Activated T-cell treated with anti-CD3 and anti-CD28 coated beads for 1 hour (primary cell): ENCODE measurements around the gene PGR.

Experiments used
- DNase-seq: peaks from one replicate; pipeline ENCODE4 v3.0.0-alpha.2; 2020; ENCODE audit warnings: low read depth

Gene PGR

DNA sequence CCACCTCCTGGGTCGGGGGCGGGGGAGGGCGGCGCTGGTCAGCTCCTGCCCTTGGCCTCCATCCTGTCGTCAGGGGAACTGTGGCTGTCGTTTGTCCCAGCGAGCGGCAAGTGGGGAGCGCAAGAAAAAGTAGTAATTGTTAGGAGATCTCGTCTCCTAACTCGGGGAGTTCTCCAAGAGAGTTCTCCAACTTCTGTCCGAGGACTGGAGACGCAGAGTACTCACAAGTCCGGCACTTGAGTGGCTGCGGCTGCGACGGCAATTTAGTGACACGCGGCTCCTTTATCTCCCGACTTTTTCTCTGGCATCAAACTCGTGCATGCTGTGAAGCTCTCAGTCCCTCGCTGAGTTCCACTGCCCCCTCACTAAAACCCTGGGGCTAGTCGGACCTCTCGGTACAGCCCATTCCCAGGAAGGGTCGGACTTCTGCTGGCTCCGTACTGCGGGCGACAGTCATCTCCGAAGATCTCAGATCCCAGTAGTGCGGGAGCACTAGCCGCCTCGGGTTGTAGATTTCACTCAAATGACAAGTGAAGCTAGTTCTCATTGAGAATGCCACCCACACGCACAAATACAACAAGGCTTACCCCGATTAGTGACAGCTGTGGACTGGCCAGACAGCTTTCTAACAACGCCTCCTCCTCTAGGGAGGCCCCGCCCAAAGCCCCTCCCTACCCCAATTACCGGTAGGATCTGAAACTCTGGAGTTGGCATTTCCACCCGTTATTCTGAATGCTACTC lies at the start of gene PGR:
Gene PGR, minus strand, starts transcription at position 611 of the 741 bp plus-strand sequence. CDS start 743 bp downstream, outside the sequence.
- DNase-seq: no peak

DNA sequence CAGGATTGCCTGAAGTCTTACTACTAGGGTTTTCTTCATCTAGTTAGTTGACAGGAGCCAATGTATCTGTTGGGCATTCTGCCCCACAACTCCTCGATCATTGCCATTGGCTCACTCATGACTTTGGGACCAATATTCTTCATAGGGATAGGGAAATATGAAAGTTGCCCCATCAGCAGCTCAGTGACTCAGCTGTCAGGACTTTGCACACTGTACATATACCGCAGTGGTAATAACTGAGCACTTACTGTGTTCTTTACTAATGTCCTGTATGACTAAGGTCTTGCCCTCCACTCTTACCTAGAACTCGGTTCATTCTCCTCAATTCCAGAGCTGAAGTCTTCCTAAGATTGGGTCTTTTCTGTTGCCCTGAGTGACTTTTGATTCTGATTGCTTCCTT lies 46.8 kb upstream of the PGR start:
- no peak for DNase-seq

DNA sequence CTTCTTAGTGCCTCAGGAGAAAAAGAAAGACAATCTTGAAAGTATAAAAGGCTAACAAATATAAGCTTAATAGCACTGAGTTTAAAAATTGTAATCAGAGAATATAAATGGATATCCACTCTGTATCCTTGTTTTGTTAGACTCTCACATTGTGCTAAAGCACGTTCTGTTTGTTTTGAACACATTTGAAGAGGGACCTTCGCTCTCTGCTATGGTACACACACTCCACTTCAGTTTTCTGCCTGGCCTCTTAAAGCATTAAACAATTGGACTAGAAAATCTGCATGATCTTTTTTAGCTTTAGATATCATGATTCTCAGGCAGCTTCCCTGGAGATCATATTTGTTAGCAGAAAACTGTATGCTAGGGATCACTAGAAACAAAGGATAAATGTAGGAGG lies 40.3 kb upstream of the PGR start:
- no peak for DNase-seq

DNA sequence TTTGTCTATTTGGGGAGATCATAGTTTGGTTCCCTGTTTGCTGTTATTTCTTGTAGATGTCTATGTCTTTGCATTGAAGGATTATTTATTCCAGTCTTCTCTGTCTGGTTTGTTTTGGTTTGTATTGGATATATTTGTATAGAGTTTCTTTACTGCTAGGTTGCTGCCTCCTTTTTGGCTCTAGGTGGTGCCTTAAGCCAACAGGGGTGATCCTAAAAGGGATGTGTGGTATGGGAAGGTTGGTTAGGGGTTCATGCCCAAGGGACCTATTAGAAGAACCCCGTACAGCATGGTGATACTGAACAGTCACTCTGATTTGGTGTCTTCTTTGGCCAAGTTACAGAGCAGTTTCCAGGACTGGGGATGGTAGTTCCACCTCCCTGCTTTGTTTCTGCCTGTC lies 36.4 kb upstream of the PGR start:
- DNase-seq: no peak

DNA sequence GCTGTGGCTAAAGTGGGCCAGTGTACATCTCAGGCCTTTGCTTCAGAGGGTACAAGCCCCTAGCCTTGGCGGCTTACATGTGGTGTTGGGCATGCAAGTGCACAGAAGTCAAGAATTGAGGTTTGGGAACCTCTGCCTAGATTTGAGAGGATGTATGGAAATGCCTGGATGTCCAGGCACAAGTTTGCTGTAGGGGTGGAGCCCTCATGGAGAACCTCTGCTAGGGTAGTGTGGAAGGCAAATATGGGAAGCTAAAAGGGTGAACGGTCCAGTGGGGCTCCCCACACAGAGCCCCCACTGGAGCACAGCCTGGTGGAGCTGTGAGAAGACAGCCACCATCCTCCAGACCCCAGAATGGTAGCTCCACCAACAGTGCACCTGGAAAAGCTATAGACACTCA lies 28.5 kb upstream of the PGR start:
- DNase-seq: no peak

DNA sequence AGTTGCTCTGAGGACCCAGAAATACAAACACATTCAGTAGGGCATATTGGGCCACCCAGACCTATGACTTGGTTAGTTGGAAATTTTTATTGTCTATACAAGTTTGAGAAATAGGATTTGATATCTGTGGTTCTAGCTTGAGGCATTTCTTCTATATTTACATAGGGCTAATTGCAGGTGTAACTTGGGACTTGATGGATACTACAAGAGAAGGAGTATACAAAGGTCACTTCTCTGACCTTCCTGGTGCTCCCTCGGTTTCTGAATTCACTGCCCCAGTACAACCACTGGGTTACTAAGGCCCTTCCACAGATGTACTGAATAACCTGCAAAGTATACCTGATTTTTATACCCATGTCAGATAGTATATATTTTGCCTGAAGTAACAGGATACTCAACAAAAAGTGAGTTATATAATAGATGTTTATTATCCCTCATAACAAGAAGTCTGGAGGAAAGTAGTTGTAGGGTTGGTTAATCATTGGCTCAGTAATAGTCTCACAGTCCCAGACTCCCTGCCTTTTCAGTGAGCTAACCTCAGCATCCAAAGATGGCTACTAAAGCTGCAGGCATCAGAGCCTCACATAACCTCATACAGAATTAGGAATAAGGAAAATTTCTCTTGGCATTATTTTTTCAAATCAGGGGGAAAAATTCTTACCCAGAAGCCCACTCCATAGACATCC lies 8.8 kb upstream of the PGR start:
- no peak for DNase-seq

DNA sequence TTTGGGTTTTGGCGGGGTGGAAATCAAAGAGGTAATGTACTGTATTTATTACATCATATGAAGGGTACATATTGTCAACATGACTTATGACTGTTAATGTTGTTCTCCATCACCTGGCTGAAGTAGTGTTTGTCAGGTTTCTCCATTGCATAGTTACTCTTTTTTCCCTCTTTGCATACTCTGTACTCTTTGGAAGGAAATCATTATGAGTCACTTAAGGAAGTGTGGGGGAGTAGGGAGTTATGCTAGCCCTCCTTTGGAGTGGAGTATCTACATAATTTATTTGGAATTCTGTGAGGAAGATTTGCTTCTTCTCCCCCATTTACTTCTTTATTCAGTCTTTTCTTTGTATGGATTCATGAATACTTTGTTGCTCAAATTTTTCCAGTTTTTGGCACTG lies 3.6 kb upstream of the PGR start:
- DNase-seq: no peak

DNA sequence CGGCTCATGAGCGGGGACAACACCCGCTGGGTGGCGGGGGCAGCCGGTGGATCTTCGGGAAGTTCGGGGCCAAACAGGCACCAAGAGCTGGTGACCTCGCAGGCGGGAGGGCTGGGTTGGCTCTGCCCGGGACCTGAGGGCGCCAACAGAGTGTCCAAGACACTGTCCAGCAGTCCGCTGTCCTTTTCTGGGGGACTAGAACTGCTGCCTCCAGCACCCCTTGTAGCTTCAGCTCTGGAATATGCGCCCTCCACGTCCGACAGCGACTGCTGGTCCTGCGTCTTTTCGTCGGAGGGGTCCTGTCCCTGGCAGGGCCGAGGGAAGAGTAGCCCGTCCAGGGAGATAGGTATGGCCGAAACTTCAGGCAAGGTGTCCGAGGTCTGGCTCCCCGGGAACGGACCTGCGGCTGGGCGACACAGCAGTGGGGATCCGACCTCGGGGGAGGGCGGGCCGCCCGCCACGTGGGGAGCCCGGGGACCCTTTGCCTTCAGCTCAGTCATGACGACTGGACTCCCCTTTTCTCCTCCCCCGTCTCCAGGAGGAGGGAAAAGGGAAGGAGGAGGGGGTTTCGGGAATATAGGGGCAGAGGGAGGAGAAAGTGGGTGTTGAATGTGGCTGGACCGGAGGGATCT lies 926 bp downstream of the PGR start:
- DNase-seq: no peak

DNA sequence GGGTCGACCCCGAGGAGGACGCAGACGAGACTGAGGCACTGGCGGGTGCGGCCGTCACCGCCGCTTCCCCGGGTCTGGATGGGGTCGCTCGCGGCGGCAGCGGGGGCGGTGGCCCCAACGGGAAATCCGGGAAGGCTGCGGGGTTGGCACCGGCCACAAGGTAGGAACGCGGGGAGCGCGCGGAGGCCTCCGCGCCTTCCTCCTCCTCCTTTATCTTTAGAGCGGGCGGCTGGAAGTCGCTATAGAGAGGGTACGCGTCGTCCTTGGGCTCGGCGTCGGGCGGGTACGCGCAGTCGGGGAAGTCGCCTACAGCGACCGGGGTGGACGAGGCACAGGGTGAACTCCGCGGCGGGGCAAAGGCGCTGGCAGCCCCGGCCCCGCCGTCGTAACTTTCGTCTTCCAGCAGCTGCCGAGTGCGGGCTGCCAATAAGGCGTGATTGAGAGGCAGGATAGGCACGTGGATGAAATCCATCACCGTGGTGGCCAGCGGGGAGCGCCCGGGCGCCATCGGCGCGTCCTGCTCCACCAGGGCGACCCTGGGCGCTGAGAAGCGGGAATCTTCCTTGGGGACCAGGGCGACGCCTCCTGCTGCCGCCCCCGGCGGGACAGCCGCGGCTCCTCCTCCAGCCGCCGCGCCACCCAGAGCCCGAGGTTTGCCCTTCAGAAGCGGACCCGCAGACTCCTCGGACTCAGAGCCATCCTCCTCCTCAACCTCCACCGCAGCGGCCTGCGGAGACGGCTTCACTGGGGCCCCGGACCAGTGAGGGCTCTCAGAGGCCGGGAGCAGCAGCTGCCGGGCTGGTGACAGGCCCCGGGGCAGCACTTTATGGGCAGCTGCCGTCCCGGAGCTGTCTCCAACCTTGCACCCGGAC lies 1.7 kb downstream of the PGR start:
- no peak for DNase-seq

DNA sequence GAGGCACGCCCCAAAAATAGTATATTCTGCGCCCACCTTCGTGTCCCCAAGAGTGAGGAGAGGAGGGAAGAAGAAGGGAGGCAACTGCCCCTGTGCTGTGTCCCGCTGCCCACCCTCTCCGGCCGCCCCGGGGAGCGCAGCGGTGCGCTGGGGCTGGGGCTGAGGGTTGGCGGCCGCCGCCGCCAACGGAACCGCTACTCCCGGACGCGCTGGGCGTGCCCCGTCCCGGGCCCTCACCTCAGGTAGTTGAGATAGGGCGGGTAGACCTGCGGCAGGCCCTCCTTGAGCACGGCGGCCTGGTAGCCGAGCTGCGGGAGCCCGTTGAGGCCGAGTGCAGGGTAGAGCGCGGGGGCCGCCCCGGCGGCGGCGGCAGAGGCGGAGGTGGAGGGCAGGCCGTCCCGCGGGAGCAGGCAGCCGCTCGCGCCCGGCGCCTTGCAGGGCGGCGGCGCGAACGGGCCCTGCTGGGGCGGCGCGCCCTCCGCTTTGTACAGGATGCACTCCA lies 2.4 kb downstream of the PGR start:
- no peak for DNase-seq

DNA sequence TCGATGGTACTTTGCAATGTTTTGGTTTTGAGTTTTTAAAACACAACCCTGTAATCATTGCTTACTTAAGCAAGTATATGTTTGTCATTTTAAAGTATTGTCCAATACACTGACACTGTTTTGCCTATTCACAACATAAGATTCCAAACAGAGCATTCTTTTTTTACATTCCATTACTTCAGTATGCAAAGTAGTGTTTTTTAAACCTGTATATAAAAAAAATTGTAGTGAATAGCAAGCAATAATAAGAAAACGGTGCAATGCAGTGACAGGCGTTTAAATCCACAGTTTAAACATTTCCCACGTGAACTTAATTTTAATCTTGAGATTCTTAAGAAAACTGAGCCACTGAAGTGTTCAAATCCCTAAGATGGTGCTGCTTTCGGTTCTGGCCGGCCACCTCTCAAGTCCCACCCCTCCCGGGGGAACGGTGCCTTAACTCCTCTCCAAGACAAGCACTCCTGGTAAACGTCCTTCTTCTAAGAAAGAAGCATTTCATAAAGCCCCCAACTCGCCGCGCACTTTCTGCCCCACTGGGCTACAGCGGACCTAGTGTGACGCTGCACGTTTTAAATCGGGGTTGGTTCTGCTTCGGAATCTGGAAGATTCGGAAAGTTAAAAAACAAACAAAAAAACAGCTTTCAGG lies 2.9 kb downstream of the PGR start:
- DNase-seq: no peak

DNA sequence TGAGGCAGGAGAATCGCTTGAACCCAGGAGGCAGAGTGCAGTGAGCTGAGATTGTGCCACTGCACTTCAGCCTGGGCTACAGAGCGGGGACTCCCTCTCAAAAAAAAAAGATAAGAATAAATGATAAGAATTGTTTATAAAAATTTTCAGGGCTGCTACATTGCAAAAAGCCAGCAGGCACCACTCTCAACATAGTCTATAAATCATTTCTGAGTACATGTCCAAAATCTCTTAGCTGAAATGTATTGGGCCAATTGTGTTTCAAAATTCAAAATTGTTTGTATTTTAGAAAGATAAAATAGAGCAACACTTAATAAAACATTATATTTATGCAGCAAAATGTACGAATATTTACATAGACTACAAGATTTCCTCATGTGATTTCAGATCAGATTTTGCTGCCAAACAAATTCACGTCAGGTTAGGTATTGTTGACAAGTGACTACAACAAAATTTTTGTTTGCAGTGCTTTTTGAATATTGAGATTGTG lies 13.9 kb downstream of the PGR start:
- DNase-seq: no peak

DNA sequence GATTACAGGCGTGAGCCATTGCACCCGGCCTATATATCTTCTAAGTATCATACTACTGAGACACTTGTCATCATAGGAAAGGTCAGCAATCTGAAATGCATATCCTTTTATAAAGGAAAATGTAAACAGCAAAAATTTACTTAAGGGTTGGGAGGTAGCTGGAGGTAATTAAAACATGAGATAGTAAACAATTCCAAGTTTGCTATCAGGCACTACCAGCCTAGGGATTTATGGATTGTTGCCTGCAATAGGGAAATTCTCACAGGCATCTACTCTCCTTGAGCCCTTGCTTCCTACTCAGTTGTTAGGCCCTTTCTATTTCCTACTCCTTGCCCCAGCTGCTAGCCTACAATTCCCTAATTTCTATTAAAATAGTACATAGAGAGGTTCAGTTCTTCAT lies 16.1 kb downstream of the PGR start:
- DNase-seq: no peak

DNA sequence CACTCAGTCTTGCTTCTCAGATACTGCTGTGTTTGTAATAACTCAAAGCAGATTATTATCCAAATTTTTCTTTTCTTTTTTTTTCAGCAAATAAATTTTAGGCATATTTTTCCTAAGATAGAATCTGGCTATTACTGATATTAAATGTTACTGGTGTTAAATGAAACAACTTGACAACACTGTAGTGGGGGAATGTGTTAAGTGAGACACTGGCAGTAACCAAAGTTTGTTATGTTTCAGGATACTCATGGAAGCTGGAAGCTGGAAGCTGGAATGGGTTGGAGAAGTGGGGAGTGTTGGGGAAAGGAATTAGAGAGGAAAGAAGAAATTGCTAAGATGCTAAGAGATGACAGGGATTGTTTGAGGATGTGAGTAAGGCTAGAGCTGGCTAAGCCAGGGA lies 24.9 kb downstream of the PGR start:
- DNase-seq: no peak

DNA sequence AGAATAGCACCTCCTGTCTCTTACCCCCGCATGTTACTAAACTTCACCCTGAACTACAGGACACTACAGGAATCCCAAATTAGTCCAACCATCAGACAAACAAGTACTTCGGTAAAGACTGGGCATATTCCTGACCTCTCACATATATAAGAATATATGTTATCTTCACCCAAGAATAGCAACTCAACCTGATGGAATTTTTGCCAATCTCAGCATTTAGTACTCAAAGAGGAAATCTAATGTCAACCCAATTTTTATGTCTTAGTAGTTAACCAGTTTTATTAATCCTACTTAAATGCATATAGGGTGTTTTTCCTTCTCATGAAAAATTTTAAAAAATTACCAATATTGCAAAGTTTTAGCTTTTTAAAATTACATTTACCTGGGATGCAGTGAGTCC lies 26.2 kb downstream of the PGR start:
- DNase-seq: no peak

DNA sequence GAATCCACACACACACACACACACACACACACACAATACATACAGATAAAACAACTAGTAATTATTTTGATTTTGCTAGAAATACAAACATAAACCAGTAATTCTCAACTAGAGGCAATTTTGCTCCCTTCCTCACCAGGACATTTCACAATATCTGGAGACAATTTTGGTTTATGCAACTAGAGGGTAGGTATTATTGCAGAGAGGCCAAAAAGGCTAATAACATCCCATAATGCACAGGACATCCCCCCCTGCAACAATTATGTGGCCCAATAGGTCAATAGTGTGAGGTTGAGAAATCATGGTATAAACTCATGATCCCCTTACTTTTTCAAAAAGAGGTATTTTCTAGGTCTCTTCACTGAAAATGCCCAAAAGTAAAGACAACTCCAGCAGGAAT lies 29.0 kb downstream of the PGR start:
- no peak for DNase-seq

DNA sequence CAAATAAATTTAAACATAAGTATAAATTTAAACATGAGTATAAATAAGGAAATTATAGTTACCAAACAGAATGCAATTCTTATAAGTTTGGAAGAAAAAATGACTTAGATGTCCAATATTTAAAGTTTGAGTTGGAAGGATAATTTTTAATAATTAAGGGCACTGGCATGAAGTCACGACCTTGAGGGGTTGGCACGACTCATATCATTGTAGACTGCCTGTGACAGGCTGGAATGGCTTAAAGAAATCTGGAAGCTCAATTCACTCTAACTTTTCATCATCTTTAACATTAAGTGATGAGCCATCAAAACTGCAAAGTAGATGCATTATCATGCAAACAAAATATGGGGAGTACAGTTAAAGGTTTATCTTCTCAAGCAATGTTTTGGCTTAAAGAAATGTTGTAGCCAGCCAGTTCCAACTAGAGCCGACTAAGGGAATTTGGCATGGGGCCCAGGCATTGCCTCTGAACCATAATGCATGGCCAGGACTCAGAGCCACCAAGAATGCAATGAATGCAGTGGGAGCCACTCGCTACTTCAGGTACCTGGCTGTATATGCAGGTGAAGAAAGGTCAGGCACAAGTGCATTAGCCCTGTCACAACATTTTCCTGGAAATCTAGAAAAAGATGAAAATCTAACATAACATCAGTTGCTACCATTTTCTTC lies 33.4 kb downstream of the PGR start:
- DNase-seq: no peak

DNA sequence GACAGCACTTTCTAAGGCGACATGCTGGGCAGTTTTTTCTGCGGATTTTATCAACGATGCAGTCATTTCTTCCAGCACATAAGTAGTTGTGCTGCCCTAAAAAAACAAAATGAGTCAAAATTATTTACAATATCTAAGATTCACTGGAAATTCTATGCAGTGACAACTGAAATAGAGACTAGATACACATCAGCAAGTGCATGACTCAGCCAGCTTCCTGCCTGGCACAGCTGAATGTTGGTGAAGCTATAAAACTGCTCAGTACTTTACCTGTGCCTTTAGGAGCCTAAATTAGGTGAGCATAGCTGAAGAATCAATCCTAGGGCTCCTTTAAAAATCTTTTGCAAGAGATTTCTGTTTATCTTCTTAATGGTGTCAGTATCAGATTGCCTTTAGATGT lies 37.8 kb downstream of the PGR start:
- DNase-seq: no peak

DNA sequence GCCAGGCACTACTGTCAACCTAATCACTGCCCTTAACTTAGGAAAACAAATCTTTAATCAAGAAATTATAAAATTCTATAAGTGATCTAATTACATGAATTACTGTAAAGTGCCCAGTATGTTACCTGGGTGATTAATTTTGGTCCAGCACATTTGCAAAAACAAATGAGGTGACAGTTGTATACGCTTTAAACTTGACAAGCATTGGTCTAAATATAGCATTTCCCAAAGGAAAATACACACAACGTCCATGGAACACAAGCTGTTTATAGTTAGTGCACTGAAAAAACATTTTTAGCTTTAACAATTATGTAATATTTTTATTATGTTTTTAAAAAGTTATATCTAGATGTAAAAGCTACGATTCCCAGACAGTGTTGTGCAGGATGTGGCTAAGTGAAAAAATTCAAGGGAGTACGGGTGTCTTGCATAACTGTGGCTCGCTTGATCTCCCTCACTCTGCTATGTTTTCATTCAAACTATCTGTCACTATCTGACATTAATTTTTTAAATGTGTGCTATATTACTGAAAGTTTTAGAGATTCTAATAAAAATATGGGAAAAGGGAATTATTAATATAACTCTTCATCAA lies 38.8 kb downstream of the PGR start:
- DNase-seq: no peak

DNA sequence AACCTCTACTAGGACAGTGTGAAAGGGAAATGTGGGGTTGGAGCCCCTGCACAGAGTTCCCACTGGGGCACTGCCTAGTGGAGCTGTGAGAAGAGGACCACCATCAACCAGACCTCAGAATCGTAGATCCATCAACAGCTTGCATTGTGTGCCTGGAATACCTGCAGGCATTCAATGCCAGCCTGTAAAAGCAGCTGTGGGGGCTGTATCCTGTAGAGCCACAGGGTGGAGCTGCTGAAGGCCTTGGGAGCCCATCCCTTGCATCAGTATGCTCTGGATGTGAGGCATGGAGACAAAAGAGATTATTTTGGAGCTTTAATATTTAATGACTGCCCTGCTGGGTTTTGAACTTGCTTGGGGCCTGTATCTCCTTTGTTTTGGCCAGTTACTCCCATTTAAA lies 46.3 kb downstream of the PGR start:
- DNase-seq: no peak

DNA sequence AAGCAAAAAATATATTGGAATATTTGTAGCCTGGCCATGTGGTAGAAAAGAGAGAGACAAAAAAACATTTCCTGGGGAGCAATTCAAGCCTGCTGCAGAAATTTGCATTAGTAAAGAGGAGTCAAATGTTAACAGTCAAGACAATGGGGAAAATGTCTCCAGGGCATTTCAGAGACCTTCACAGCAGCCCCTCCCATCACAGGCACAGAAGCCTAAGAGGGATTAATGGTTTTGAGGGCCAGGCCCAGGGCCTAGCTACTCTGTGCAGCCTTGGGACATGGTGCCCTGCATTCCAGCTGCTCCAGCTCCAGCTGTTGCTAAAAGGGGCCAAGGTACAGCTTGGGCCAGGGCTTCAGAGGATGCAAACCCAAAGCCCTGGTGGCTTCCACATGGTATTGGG lies 46.8 kb downstream of the PGR start:
- DNase-seq: no peak
